ENCODE measurements around the gene SLC30A5. TPM values are rescaled to one million over a fixed set of nuclear protein-coding genes. Genes with fewer than 3 reads are reported as not detected.
"Not testable (repeated sequence)": the region's sequence is repeated elsewhere in the genome, so short reads cannot be mapped to it uniquely, and the experiment has no call there.

The SLC30A5 gene
- total RNA-seq, 1 donor from 2014 or later = 72.4 TPM

DNA sequence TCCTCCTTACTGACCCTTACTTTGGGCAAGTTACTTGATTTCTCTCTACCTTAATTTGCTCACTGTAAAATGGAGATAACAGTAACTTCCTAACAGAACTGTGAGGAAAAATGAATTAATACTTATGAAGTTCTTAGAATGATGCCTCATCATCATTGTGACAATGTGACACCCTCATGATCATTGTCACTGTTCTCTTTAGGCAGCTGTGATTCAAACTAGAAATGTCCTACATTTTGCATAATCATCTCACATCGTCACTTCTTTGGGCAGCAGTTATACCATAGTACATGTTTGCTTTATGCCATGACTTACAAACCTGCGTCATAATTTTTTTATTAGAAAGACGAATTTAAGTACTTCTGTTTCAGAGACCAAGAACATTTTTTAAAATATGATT, 9.7 kb downstream of the SLC30A5 start:
- no peak for DNase-seq (ENCODE audit: low read depth in 2 of 2)

- DNase-seq (ENCODE audit: low read depth in 2 of 2) = no peak
These were observed 12.4 kb downstream of the SLC30A5 start for GRCh38 chr5:69105996-69106906.

GRCh38 chr5:69108367-69108766, 14.6 kb downstream of the SLC30A5 start:
- not testable (repeated sequence) for DNase-seq (ENCODE audit: low read depth in 2 of 2)

- DNase-seq (ENCODE audit: low read depth in 2 of 2) = no peak
These were observed 20.0 kb downstream of the SLC30A5 start for GRCh38 chr5:69113851-69114250.

DNA sequence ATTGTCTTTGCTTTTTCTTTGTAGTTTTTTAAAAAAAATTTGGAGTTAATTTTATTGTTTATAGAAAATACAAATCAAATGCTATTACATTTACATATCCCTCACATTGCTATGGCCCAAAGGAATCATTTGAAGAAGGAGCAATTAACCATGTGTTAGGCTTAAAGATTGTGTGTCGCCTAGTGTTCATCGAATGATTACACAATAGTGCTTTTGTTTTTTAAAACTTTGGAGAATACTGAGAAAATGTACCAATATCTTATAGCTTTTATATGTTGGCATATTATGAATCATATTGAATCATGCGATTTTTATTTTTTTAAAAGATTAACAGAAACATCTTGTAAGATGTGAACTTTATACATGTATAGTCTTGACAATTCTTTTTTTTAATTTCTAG, 21.7 kb downstream of the SLC30A5 start:
- DNase-seq (ENCODE audit: low read depth in 2 of 2) = no peak

GRCh38 chr5:69129413-69129812, 35.6 kb downstream of the SLC30A5 start:
- DNase-seq (ENCODE audit: low read depth in 2 of 2) = peak in 1 of 2 donors; percentile 2

DNA sequence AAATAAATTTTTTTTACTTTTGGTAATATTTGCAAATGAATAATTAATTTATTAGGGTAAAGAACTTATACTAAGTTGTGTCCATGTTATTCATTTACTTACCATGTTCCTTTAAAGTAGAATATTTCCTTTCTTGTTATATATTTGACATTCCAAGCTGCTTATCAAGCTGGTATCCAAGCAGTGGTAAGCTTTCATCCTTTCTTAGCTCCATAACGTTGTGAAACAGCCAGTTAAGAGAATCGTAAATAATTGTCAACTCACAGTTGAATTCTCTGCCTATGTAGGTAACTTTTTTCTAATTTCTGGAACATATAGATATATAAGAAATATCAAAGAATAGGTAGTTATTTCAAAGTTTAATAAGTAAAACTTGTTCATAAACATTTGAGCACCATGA, 36.4 kb downstream of the SLC30A5 start:
- DNase-seq (ENCODE audit: low read depth in 2 of 2) = no peak

GRCh38 chr5:69131304-69131703, 37.5 kb downstream of the SLC30A5 start:
- DNase-seq (ENCODE audit: low read depth in 2 of 2) = no peak

DNA sequence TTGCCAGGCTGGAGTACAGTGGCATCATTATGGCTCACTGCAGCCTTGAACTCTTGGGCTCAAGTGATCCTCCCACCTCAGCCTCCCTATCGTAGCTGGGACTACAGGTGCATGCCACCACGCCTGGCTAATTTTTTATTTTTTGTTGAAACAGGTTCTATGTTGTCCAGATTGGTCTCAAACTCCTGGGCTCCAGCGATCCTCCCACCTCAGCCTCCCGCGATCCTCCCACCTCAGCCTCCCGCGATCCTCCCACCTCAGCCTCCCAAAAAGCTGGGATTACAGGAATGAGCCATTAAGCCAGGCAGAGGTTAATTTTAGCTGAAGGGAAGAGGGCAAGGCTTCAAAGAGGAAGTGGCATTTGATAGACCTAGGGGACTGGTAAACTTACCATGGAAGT, 40.3 kb downstream of the SLC30A5 start:
- no peak for DNase-seq (ENCODE audit: low read depth in 2 of 2)

GRCh38 chr5:69136293-69136692, 42.5 kb downstream of the SLC30A5 start:
- DNase-seq (ENCODE audit: low read depth in 2 of 2) = no peak

GRCh38 chr5:69137208-69137607, 43.4 kb downstream of the SLC30A5 start:
- not testable (repeated sequence) for DNase-seq (ENCODE audit: low read depth in 2 of 2)

DNA sequence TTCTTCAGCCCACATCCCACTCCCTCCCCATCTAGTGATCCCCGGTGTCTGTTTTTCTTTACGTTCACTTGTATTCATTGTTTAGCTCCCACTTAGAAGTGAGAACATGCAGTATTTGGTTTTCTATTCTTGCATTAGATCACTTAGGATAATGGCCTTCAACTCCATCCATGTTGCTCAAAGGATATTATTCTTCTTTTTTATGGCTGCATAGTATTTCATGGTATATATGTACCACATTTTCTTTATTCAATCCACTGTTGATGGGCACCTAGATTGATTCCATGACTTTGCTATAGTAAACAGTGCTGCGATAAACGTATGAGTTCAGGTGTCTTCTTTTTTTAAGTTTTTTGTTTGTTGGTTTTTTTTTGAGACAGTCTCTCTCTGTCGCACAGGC, 44.0 kb downstream of the SLC30A5 start:
- no peak for DNase-seq (ENCODE audit: low read depth in 2 of 2)

GRCh38 chr5:69138766-69139165, 45.0 kb downstream of the SLC30A5 start:
- no peak for DNase-seq (ENCODE audit: low read depth in 2 of 2)

GRCh38 chr5:69140239-69140638, 46.4 kb downstream of the SLC30A5 start:
- DNase-seq (ENCODE audit: low read depth in 2 of 2) = not testable (repeated sequence)

DNA sequence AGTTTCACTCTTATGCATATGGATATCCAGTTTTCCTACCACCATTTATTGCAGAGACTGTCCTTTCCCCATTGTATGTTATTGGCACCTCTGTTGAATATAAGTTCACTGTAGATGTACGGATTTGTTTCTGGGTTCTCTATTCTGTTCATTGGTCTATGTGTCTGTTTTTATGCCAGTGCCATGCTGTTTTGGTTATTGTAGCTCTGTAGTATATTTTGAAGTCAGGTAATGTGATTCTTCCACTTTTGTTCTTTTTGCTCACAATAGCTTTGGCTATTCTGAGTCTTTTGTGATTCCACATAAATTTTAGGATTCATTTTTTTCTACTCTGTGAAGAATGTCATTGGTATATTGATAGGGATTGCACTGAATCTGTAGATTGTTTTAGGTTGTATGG, 47.0 kb downstream of the SLC30A5 start:
- no peak for DNase-seq (ENCODE audit: low read depth in 2 of 2)

- DNase-seq (ENCODE audit: low read depth in 2 of 2) = not testable (repeated sequence)
These were observed 54.8 kb downstream of the SLC30A5 start for GRCh38 chr5:69148576-69148975.

- DNase-seq (ENCODE audit: low read depth in 2 of 2) = no peak
These were observed 55.3 kb downstream of the SLC30A5 start for GRCh38 chr5:69148981-69149675.

DNA sequence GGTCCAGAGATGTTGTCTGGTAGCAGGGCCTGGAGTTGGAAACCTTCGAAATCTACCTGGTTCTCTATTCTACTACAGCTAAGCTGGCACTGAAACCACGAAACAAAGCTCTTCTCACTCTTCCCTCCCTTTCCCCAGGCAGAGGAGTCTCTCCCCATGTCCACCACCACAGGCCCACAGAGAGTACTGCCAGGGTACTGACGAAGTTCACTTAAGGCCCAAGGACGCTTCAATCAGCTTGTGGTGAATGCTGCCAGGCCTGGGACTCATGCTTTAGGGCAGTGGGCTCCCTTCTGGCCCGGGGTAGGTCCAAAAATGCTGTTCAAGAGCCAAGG, 55.8 kb downstream of the SLC30A5 start:
- DNase-seq (ENCODE audit: low read depth in 2 of 2) = no peak

GRCh38 chr5:69152731-69153130, 58.9 kb downstream of the SLC30A5 start:
- no peak for DNase-seq (ENCODE audit: low read depth in 2 of 2)

DNA sequence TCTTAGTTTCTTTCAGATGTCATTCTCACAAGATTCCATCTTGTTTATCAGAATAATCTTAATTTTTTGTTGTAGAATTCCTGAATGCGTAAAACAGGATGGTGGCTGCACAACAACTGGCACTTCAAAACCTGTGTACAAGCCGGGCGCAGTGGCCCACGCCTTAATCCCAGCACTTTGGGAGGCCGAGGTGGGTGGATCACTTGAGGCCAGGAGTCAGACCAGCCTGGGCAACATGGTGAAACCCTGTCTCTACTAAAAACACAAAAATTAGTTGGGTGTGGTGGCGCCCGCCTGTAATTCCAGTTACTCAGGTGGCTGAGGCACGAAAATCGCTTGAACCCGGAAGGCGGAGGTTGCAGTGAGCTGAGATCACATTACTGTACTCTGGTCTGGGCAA, 62.6 kb downstream of the SLC30A5 start:
- no peak for DNase-seq (ENCODE audit: low read depth in 2 of 2)

- DNase-seq (ENCODE audit: low read depth in 2 of 2) = no peak
These were observed 64.2 kb downstream of the SLC30A5 start for GRCh38 chr5:69158039-69158438.

DNA sequence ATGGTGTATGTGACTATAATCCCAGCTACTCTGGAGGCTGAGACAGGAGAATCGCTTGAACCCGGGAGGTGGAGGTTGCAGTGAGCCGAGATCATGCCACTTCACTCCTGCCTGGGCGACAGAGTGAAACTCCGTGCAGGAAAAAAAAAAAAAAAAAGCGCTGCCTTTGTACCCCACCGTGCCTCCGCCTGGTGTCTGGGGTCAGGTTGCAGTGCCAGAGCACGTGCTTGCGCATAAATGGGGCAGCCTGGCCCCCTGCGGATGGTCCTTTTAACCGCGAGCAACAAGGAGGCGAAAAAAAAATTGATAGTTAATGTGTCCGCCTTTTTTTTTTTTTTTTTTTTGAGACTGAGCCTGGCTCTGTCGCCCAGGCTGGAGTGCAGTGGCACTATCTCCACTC, 66.8 kb downstream of the SLC30A5 start:
- DNase-seq (ENCODE audit: low read depth in 2 of 2) = no peak

Measured in lung microvascular endothelial cell (primary cell).